ENCODE measurements around the gene TDRD7.
A peak's percentile ranks its signal among the peaks of the same experiment; 100 is the strongest.

TDRD7 gene

GRCh38 chr9:97528529-97529230 is 116.8 kb downstream of the TDRD7 start:
- no peaks in the 10 kb centered on the region for H3K27me3 ChIP-seq (replicated peaks; ENCODE audit: control insufficient read depth, insufficient read depth, low read length)
- no peak for DNase-seq (ENCODE audit: extremely low read depth, insufficient read length)
- H3K36me3 ChIP-seq (ENCODE audit: control insufficient read depth, insufficient read depth, low read length), result peaks cover 3% of the 10 kb centered on the region
- TF ChIP-seq CTCF (IDR thresholded peaks at IDR 0.05; ENCODE audit: insufficient read depth, low read length, poor library complexity, severe bottlenecking), result no peak
- H3K4me3 ChIP-seq (replicated peaks; ENCODE audit: low read depth, low read length), result no peak overlapping the region

GRCh38 chr9:97529363-97530076 is 117.6 kb downstream of the TDRD7 start:
- DNase-seq (ENCODE audit: extremely low read depth, insufficient read length), result peak; percentile 50
- no peak overlapping the region; the same call in 1 of the 2 replicates for H3K4me3 ChIP-seq (replicated peaks; ENCODE audit: low read depth, low read length)
- TF ChIP-seq CTCF (IDR thresholded peaks at IDR 0.05; ENCODE audit: insufficient read depth, low read length, poor library complexity, severe bottlenecking), result no peak
- no peaks in the 10 kb centered on the region for H3K27me3 ChIP-seq (replicated peaks; ENCODE audit: control insufficient read depth, insufficient read depth, low read length)
- peaks cover 3% of the 10 kb centered on the region for H3K36me3 ChIP-seq (ENCODE audit: control insufficient read depth, insufficient read depth, low read length)

GRCh38 chr9:97531888-97532376 is 120.0 kb downstream of the TDRD7 start:
- Histone ChIP-seq H3K27me3 (replicated peaks; ENCODE audit: control insufficient read depth, insufficient read depth, low read length) (no peaks in the 10 kb centered on the region), H3K36me3 (ENCODE audit: control insufficient read depth, insufficient read depth, low read length) (peaks cover 3% of the 10 kb centered on the region), H3K4me3 (replicated peaks; ENCODE audit: low read depth, low read length) (no peak overlapping the region)
- TF ChIP-seq CTCF (IDR thresholded peaks at IDR 0.05; ENCODE audit: insufficient read depth, low read length, poor library complexity, severe bottlenecking), result no peak
- no peak for DNase-seq (ENCODE audit: extremely low read depth, insufficient read length)

- H3K36me3 ChIP-seq (ENCODE audit: control insufficient read depth, insufficient read depth, low read length), result peaks cover 4% of the 10 kb centered on the region
- TF ChIP-seq CTCF (IDR thresholded peaks at IDR 0.05; ENCODE audit: insufficient read depth, low read length, poor library complexity, severe bottlenecking), result no peak
- no peak overlapping the region for H3K4me3 ChIP-seq (replicated peaks; ENCODE audit: low read depth, low read length)
- no peak for DNase-seq (ENCODE audit: extremely low read depth, insufficient read length)
- no peaks in the 10 kb centered on the region for H3K27me3 ChIP-seq (replicated peaks; ENCODE audit: control insufficient read depth, insufficient read depth, low read length)
These were observed 122.3 kb downstream of the TDRD7 start for GRCh38 chr9:97534185-97534584.

- TF ChIP-seq CTCF (IDR thresholded peaks at IDR 0.05; ENCODE audit: insufficient read depth, low read length, poor library complexity, severe bottlenecking), result no peak
These were observed 123.2 kb downstream of the TDRD7 start for GRCh38 chr9:97534961-97535594.

More at GRCh38 chr9:97534961-97535594, 123.2 kb downstream of the TDRD7 start:
- Histone ChIP-seq H3K27me3 (replicated peaks; ENCODE audit: control insufficient read depth, insufficient read depth, low read length) (no peaks in the 10 kb centered on the region), H3K4me3 (replicated peaks; ENCODE audit: low read depth, low read length) (no peak overlapping the region), H3K36me3 (ENCODE audit: control insufficient read depth, insufficient read depth, low read length) (peaks cover 4% of the 10 kb centered on the region)
- no peak for DNase-seq (ENCODE audit: extremely low read depth, insufficient read length)
